DND-41 (cell line): ENCODE results near the gene PIGU.

Experiments used
- ATAC-seq: fragments of 200-7000 bp; cut with Tn5 transposase; 3 replicates; pipeline ENCODE4 v1.9.1; 2021; ENCODE audit warnings: low read depth; ENCODE audit not compliant: insufficient read depth
- DNase-seq: peaks from one replicate; pipeline ENCODE4 v3.0.0-alpha.2; 2020
- H2AFZ ChIP-seq: 2 replicates; pipeline ENCODE4 v1.6.0; 2012; ENCODE audit warnings: low read depth, low read length
- H3K27ac ChIP-seq: 2 replicates; pipeline ENCODE4 v1.5.1; 2012; ENCODE audit warnings: low read length, inconsistent platforms
- H3K27me3 ChIP-seq: fragments of 200-600 bp; sonication (generic); 2 replicates; pipeline ENCODE4 v1.6.0; 2012; ENCODE audit warnings: low read length, mild to moderate bottlenecking, inconsistent platforms; ENCODE audit not compliant: insufficient read depth, poor library complexity
- H3K36me3 ChIP-seq: 2 replicates; pipeline ENCODE4 v1.5.1; 2012; ENCODE audit warnings: low read length, inconsistent platforms; ENCODE audit not compliant: insufficient read depth
- H3K4me1 ChIP-seq: 2 replicates; pipeline ENCODE4 v1.5.1; 2012; ENCODE audit warnings: mild to moderate bottlenecking, low read length; ENCODE audit not compliant: insufficient read depth
- H3K4me2 ChIP-seq: 2 replicates; pipeline ENCODE4 v1.6.0; 2012; ENCODE audit warnings: mild to moderate bottlenecking, moderate library complexity, low read length, inconsistent platforms; ENCODE audit not compliant: insufficient read depth
- H3K4me3 ChIP-seq, 2 experiments: fragments of 200-600 bp in 1 of 2; shearing (Covaris generic) in 1 of 2; 2 replicates each; pipeline ENCODE4 v1.5.1; 2012 to 2016; ENCODE audit warnings: inconsistent platforms in 2 of 2, low read length in 2 of 2, mild to moderate bottlenecking in 2 of 2, low read depth in 1 of 2, moderate library complexity in 1 of 2
- H3K79me2 ChIP-seq: 2 replicates; pipeline ENCODE4 v1.6.0; 2012; ENCODE audit warnings: low read length, inconsistent platforms; ENCODE audit not compliant: insufficient read depth
- H3K9ac ChIP-seq: 2 replicates; pipeline ENCODE4 v1.6.0; 2012; ENCODE audit warnings: low read depth, mild to moderate bottlenecking, inconsistent platforms, low read length, moderate library complexity
- H3K9me3 ChIP-seq: 2 replicates; pipeline ENCODE4 v1.5.1; 2012; ENCODE audit warnings: low read length, moderate library complexity, mild to moderate bottlenecking, inconsistent platforms; ENCODE audit not compliant: insufficient read depth, severe bottlenecking
- H4K20me1 ChIP-seq: 2 replicates; pipeline ENCODE4 v1.6.0; 2012; ENCODE audit warnings: low read length; ENCODE audit not compliant: insufficient read depth
- EZH2 ChIP-seq: IDR thresholded peaks from 3 replicates; pipeline ENCODE4 v1.6.1; 2012; ENCODE audit warnings: borderline replicate concordance, low read depth, mild to moderate bottlenecking, moderate library complexity, low read length, inconsistent platforms; ENCODE audit not compliant: severe bottlenecking
- TF ChIP-seq, protein P1 (sequence below): IDR thresholded peaks from 2 replicates; pipeline ENCODE4 v1.5.1; 2012; ENCODE audit warnings: borderline replicate concordance, low read length, moderate library complexity, mild to moderate bottlenecking; ENCODE audit not compliant: poor library complexity, severe bottlenecking; ENCODE audit errors: extremely low read depth

PIGU gene

DNA sequence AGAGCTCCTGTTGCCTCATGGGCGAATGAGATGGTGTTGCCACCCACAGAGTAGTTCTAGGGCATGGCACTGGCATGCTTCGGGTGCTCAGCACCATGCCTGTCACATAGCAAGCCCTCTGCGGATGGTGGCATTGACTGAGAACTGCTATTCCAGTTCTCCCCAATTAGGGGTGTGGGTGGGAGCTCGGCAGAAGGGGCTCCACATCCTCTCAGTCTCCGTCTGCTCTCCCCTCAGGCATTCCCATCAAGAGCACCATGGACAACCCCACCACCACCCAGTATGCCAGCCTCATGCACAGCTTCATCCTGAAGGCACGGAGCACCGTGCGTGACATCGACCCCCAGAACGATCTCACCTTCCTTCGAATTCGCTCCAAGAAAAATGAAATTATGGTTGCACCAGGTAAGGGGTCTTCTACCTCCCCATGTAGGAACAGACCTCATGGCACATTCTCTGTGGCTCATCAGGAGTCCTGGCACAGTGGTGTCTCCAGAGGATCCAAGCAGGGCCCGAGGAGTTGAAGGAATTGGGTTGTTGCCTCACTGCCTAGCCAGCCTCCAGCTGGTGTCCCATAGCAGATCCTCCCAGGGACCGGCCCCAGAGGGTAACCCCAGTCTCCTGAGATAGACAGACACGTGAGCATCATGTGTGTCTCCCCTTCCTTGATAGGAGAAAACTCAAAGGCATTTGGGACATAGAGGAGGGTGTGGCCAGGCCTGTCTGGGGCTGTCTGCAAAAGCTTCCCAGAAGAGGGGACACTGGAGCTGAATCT is 142.3 kb downstream of the PIGU start:
- H3K4me2 ChIP-seq: no peak overlapping the region
- no peak overlapping the region for H3K9ac ChIP-seq
- H3K9me3 ChIP-seq: no peaks in the 10 kb centered on the region
- TF ChIP-seq, protein P1, sequence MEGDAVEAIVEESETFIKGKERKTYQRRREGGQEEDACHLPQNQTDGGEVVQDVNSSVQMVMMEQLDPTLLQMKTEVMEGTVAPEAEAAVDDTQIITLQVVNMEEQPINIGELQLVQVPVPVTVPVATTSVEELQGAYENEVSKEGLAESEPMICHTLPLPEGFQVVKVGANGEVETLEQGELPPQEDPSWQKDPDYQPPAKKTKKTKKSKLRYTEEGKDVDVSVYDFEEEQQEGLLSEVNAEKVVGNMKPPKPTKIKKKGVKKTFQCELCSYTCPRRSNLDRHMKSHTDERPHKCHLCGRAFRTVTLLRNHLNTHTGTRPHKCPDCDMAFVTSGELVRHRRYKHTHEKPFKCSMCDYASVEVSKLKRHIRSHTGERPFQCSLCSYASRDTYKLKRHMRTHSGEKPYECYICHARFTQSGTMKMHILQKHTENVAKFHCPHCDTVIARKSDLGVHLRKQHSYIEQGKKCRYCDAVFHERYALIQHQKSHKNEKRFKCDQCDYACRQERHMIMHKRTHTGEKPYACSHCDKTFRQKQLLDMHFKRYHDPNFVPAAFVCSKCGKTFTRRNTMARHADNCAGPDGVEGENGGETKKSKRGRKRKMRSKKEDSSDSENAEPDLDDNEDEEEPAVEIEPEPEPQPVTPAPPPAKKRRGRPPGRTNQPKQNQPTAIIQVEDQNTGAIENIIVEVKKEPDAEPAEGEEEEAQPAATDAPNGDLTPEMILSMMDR: no peak
- TF ChIP-seq EZH2: no peak
- DNase-seq (no peak), ATAC-seq (no peak)
- H3K4me3 ChIP-seq: no peak overlapping the region
- H3K27ac ChIP-seq: no peak overlapping the region
- peaks cover 94% of the 10 kb centered on the region for H3K36me3 ChIP-seq
- H4K20me1 ChIP-seq: peaks cover 32% of the 10 kb centered on the region
- H3K79me2 ChIP-seq: peaks cover 24% of the 10 kb centered on the region
- no peaks in the 10 kb centered on the region for H3K4me1 ChIP-seq
- H2AFZ ChIP-seq: no peak overlapping the region
- H3K27me3 ChIP-seq: no peaks in the 10 kb centered on the region

DNA sequence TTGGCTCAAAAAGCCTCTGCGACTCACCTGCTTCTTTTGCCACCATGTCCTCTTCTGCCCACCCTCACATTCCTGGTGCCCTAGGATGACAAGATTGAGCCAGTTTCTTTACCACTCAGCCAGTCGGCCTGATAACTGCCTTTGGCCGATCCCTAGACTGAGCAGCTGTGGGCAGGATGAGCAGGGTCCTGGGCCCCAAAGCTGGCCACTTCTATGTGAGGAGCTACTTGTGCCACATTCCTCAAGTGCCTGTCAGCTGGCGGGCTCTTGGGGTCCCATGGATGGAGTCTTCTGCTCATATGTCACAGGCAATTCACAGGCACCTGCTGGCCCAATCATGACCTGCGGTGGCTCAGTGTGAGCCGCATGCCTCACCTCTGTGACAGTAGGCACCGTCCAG is 144.1 kb downstream of the PIGU start:
- H3K4me1 ChIP-seq: no peaks in the 10 kb centered on the region
- H3K36me3 ChIP-seq: peaks cover 89% of the 10 kb centered on the region
- no peak overlapping the region for H2AFZ ChIP-seq
- H3K9me3 ChIP-seq: no peaks in the 10 kb centered on the region
- no peaks in the 10 kb centered on the region for H3K27me3 ChIP-seq
- DNase-seq (no peak), ATAC-seq (no peak)
- no peak overlapping the region for H3K4me3 ChIP-seq
- H3K9ac ChIP-seq: no peak overlapping the region
- no peak overlapping the region for H3K4me2 ChIP-seq
- H4K20me1 ChIP-seq: peaks cover 26% of the 10 kb centered on the region
- no peak overlapping the region for H3K27ac ChIP-seq
- H3K79me2 ChIP-seq: peaks cover 29% of the 10 kb centered on the region
- TF ChIP-seq, protein P1: no peak
- TF ChIP-seq EZH2: no peak

DNA sequence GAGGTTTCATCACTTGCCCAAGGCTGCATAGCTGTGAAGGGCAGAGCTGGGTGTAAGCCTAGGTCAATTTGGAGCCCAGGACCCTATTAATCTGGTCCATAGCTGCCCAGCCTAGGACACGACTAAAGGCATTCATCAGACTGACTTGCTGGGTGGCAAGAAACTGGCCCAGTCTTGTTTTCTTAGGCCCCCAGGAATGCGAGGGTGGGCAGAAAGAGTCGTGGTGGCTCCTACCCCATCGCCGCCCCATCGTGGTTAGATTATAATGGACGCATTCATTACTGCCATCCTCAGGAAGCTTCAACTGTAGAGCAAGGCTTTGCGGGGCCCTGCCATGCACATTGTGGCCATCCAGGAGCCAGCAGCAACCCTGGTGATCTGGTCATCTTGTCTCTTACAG is 144.6 kb downstream of the PIGU start:
- H3K4me1 ChIP-seq: no peaks in the 10 kb centered on the region
- H3K36me3 ChIP-seq: peaks cover 89% of the 10 kb centered on the region
- no peak overlapping the region for H3K9ac ChIP-seq
- H2AFZ ChIP-seq: no peak overlapping the region
- ATAC-seq (no peak), DNase-seq (no peak)
- TF ChIP-seq EZH2: no peak
- TF ChIP-seq, protein P1: no peak
- no peak overlapping the region for H3K4me2 ChIP-seq
- peaks cover 26% of the 10 kb centered on the region for H4K20me1 ChIP-seq
- peaks cover 29% of the 10 kb centered on the region for H3K79me2 ChIP-seq
- H3K27ac ChIP-seq: no peak overlapping the region
- no peaks in the 10 kb centered on the region for H3K9me3 ChIP-seq
- H3K27me3 ChIP-seq: no peaks in the 10 kb centered on the region
- no peak overlapping the region for H3K4me3 ChIP-seq
